HG02981 (cell line): ENCODE data around the gene TMPRSS2.

Experiments
- ATAC-seq: cut with Tn5 transposase; IDR thresholded peaks from one replicate; pipeline ENCODE4 v1.9.1; 2021; ENCODE audit warnings: mild to moderate bottlenecking, moderate library complexity; ENCODE audit not compliant: unreplicated experiment

TMPRSS2 gene

GRCh38 chr21:41482980-41483379 lies 25.0 kb downstream of the TMPRSS2 start:
- no peak for ATAC-seq

- ATAC-seq: no peak
These were observed 25.7 kb downstream of the TMPRSS2 start for GRCh38 chr21:41482301-41482700.

GRCh38 chr21:41481191-41481590 lies 26.8 kb downstream of the TMPRSS2 start:
- ATAC-seq: no peak

- no peak for ATAC-seq
These were observed 27.8 kb downstream of the TMPRSS2 start for GRCh38 chr21:41480086-41480690.

GRCh38 chr21:41479686-41480085 lies 28.3 kb downstream of the TMPRSS2 start:
- ATAC-seq: no peak

- ATAC-seq: no peak
These were observed 29.4 kb downstream of the TMPRSS2 start for GRCh38 chr21:41478319-41479177.

GRCh38 chr21:41477641-41478318 lies 30.2 kb downstream of the TMPRSS2 start:
- no peak for ATAC-seq

- ATAC-seq: no peak
These were observed 32.1 kb downstream of the TMPRSS2 start for GRCh38 chr21:41475714-41476420.

- no peak for ATAC-seq
These were observed 35.0 kb downstream of the TMPRSS2 start for GRCh38 chr21:41472753-41473548.

GRCh38 chr21:41470054-41470453 lies 37.9 kb downstream of the TMPRSS2 start:
- no peak for ATAC-seq

- no peak for ATAC-seq
These were observed 41.7 kb downstream of the TMPRSS2 start for GRCh38 chr21:41466024-41466820.

- ATAC-seq: no peak
These were observed 42.7 kb downstream of the TMPRSS2 start for GRCh38 chr21:41465176-41465781.

GRCh38 chr21:41460578-41461527 lies 47.1 kb downstream of the TMPRSS2 start:
- ATAC-seq: no peak

GRCh38 chr21:41459884-41460534 lies 47.9 kb downstream of the TMPRSS2 start:
- ATAC-seq: no peak

GRCh38 chr21:41458559-41458958 lies 49.4 kb downstream of the TMPRSS2 start:
- ATAC-seq: no peak

- ATAC-seq: no peak
These were observed 49.8 kb downstream of the TMPRSS2 start for GRCh38 chr21:41458121-41458520.

GRCh38 chr21:41453761-41454160 lies 54.2 kb downstream of the TMPRSS2 start:
- no peak for ATAC-seq

GRCh38 chr21:41453198-41453597 lies 54.8 kb downstream of the TMPRSS2 start:
- no peak for ATAC-seq
